ENCODE measurements around the gene BAIAP2. TPM values are rescaled to one million over a fixed set of nuclear protein-coding genes. Genes with fewer than 3 reads are reported as not detected.
A peak's percentile ranks its signal among the peaks of the same experiment; 100 is the strongest.

The BAIAP2 gene
- total RNA-seq, 2 donors from 2014 or later: 14.7 to 22.7 TPM

DNA sequence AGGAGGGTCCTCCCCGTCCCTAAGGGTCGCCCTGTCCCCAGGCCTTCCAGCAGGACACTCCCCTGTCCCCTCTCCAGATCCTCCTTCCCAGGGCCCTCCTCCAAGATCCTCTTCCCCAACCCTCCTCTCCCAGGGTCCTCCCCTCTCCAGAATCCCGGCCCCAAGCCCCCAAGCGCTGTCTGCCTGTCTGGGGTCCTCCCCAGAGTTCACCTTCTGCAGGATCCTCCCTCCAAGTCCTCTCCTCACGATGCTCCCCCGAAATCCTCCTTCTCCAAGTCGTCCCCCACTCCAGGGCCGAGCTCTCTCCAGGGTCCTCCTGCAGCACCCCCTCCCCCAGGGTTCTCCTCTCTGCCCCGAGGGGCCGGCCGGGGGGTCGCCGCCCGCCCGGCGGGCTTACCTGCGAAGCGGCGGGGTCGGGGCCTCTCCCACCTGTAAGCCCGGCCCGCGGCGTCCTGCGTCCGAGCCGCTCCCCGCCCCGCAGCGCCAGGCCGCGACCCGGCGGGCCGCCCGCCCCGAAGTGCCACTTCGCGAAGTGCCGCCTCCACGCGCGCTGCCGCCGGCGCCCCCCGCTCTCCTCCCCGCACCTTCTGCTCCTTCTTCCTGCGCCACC, 678 bp upstream of the BAIAP2 start:
- Histone ChIP-seq H3K9ac (ENCODE audit: low read depth in 2 of 2, low read length in 2 of 2) (peak overlapping the region; percentile 63 to 75), H3K27me3 (no peaks in the 10 kb centered on the region), H3K27ac (no peak overlapping the region), H3K4me1 (no peaks in the 10 kb centered on the region), H3K9me3 (no peaks in the 10 kb centered on the region), H3K4me3 (peak overlapping the region; percentile 63), H3K36me3 (no peaks in the 10 kb centered on the region)
- no peak for DNase-seq
- intact Hi-C loops (cut with DNase I): no loop called here
- TF ChIP-seq, protein P1, sequence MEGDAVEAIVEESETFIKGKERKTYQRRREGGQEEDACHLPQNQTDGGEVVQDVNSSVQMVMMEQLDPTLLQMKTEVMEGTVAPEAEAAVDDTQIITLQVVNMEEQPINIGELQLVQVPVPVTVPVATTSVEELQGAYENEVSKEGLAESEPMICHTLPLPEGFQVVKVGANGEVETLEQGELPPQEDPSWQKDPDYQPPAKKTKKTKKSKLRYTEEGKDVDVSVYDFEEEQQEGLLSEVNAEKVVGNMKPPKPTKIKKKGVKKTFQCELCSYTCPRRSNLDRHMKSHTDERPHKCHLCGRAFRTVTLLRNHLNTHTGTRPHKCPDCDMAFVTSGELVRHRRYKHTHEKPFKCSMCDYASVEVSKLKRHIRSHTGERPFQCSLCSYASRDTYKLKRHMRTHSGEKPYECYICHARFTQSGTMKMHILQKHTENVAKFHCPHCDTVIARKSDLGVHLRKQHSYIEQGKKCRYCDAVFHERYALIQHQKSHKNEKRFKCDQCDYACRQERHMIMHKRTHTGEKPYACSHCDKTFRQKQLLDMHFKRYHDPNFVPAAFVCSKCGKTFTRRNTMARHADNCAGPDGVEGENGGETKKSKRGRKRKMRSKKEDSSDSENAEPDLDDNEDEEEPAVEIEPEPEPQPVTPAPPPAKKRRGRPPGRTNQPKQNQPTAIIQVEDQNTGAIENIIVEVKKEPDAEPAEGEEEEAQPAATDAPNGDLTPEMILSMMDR (IDR thresholded peaks at IDR 0.05): no peak

DNA sequence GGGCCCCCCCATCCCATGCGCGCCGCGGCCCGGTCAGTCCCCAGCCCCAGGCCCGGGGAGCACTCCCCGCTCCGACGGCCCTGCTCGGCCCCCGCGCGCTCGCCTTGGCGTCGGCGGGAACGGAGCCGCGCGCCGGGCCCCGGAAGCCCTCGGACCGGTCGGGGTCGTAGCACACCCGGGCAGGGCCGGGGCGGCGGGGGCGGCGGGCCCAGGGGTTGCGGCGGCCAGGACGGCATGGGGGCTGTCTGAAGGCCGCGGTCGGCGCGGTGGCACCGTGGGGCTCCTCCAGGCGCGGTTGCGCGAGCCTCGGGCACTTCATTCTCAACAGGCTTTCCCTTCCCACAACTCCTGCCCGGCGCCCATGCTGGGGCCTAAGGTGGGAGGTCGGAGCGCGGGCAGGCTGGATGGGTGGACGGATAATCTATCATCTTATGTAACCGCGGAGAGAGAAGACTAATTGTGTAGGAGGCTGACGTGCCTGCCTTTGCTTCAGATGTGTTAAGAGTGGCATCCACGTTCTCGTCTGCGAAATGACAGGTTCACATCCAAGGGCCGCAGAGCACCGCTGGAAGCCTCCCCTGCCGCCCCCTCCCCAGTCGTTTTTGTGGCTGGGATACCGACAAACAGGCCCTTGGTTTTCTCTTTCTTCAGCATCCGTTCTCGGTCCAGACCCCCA, 708 bp downstream of the BAIAP2 start:
- H3K36me3 ChIP-seq: no peaks in the 10 kb centered on the region
- no peaks in the 10 kb centered on the region for H3K27me3 ChIP-seq
- no peaks in the 10 kb centered on the region for H3K4me1 ChIP-seq
- TF ChIP-seq, protein P1 (IDR thresholded peaks at IDR 0.05): no peak
- intact Hi-C loops (cut with DNase I): no loop called here
- H3K9ac ChIP-seq (ENCODE audit: low read depth in 2 of 2, low read length in 2 of 2): peak overlapping the region; percentile 28 to 73
- H3K4me3 ChIP-seq: peak overlapping the region; percentile 63
- H3K9me3 ChIP-seq: no peaks in the 10 kb centered on the region
- no peak for DNase-seq
- no peak overlapping the region for H3K27ac ChIP-seq

DNA sequence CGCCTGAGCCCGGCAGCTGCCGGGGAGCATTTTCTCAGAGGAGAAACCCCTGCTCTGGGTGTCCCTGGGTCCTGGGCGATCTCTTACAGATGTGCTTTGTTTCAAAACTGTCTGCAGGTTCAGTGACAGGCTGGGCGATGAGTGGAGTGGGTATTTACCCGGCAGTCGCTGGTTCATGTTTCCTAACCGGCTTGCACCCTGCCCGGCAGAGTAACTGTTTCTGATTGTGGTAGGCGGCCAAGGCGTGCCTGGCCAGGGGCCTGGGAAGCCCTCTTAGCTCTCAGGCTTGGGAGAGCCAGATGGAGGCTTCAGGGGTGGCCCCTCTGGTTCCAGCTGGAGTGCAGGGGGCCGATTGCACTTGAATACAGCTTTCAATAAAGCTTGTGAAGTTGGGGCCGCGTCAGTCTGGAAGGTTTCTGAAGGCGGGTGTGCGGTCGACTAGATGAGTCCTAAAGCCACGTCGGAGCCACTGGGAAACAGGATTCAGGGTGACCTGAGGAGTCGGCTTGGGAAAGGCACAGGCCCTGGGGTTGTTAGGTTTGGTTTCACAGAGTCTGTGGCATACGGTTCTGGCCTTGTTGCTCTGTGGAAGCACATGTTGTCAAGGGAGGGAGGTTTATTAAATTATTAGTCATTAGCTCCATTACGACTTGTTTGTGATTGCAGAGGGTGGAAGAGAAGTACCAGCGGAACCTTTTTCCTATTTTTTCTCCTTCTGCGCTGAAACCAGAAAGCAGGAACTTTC, 1.4 kb downstream of the BAIAP2 start:
- Histone ChIP-seq H3K9me3 (no peaks in the 10 kb centered on the region), H3K36me3 (no peaks in the 10 kb centered on the region), H3K27me3 (no peaks in the 10 kb centered on the region), H3K9ac (ENCODE audit: low read depth in 2 of 2, low read length in 2 of 2) (peak overlapping the region in 1 of 2 donors; percentile 28), H3K4me1 (no peaks in the 10 kb centered on the region), H3K4me3 (peak overlapping the region; percentile 63), H3K27ac (no peak overlapping the region)
- intact Hi-C loops (cut with DNase I): no loop called here
- TF ChIP-seq, protein P1 (IDR thresholded peaks at IDR 0.05): no peak
- DNase-seq: no peak

DNA sequence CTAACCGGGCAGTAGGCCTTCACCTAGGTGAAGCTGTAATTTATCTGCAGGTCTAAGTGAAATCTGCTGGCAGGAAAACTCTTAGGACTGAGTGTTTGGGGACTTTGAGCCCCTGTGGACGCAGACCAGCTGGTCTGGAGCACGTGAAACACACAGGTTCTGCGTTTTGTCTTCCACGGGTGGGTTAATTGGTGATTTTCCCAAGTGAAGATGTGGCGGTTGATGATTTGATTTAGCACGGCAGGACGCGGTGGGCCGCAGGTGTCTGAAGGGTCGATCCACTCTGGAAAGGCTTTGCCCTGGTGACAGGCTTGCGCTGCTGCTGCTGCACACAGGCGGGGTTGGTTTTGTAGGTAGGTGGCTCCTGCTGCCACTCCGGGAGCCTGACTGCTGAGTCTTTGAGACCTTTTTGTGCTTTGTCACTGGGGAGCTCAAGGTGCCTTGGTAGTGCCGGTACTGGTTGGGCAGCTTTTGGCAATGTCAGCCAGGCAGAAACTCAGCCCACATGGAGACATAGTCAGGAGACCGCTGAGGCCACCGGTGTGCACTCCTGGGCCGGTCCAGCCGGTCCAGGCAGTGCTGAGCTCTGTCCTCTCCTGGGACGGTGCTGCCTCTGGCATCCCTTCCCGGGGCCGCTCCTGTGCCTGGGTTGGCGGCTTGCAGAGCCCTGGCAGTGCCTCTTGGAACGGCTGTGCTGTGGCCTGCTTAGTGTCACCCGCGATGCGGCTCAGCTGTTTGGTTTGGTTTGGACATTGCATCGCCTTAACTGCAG, 2.3 kb downstream of the BAIAP2 start:
- Histone ChIP-seq H3K4me1 (no peaks in the 10 kb centered on the region), H3K27ac (no peak overlapping the region)
- DNase-seq: no peak

More for the DNA sequence above, 2.3 kb downstream of the BAIAP2 start:
- TF ChIP-seq, protein P1 (IDR thresholded peaks at IDR 0.05): no peak
- Histone ChIP-seq H3K36me3 (no peaks in the 10 kb centered on the region), H3K27me3 (no peaks in the 10 kb centered on the region), H3K9ac (ENCODE audit: low read depth in 2 of 2, low read length in 2 of 2) (peak overlapping the region in 1 of 2 donors; percentile 53), H3K9me3 (no peaks in the 10 kb centered on the region), H3K4me3 (no peak overlapping the region)
- intact Hi-C loops (cut with DNase I): no loop called here
